ENCODE data around the gene TRIM17.

Gene TRIM17

DNA sequence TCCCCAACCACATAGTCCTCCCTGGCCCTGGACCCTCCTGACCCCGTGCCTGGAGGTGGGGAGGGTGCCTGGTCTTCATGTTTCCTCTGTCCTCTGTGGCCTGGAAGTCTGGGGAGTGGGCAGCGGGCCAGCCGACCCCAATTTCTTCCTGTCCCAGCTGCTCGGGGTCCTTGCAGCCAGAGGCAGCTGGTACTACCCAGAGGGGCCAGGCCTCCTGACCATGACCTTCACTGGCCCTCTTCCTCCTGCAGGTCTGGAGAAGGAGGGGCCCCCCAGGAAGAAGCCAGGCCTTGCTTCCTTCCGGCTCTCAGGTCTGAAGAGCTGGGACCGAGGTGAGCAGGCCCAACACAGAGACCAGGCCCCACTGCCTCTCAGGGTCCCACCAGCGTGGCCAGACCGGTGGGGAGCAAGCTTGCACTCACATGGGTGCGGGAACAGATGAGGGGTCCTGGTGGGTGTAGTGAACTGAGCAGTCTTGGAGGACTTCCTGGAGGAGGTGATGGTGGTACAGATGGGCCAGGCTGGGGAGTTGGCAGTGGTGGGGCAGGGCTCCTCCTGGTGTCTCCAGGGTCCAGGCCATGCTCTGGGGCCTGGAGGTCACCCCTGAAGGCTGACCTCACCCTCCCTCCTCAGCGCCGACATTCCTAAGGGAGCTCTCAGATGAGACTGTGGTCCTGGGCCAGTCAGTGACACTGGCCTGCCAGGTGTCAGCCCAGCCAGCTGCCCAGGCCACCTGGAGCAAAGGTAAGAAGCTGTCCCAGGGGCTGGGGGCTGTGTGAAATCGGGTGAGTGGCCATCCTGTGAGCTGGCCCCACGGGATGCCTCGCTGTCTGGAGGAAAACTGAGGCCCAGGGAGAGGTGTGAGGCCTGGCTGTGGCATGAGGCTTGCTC is 42.7 kb downstream of the TRIM17 start:
- Mint-ChIP-seq H3K9me3 (no peaks in the 10 kb centered on the region), H3K4me3 (no peak overlapping the region), H3K27me3 (peaks cover 3% of the 10 kb centered on the region), H3K36me3 (no peaks in the 10 kb centered on the region), H3K4me1 (peaks cover 3% of the 10 kb centered on the region), H3K27ac (peak overlapping the region; percentile 59)

DNA sequence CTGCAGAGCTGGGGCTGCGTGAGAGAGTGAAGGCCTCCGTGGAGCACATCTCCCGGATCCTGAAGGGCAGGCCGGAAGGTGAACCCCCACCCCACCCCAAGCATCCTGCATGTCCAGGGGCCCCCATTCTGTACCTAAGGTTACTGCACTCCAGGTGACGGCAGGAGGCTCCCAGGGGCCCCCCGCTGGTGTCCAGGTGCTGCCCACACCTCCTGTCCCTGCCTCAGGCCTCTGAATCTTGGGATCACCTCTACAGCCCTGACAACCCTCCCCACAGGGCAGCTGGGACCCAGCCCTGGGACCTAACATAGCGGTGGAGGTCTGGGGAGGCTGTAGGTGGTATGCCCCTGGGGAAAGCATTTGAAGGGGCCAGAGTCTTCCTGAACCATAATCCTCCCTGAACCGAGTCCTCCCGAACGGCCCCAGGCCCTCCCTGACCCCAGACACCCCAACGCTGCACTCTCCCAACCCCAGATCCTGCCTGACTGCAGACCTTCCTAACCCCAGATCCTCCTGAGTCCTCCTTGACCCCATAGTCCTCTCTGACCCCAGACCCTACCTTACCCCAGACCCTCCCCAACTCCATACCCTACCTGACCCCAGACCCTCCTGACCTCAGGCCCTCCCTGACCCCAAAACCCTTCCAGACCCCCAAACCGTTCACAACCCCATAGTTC is 43.5 kb downstream of the TRIM17 start:
- Mint-ChIP-seq H3K4me1 (no peaks in the 10 kb centered on the region), H3K27me3 (no peaks in the 10 kb centered on the region), H3K4me3 (no peak overlapping the region), H3K9me3 (no peaks in the 10 kb centered on the region), H3K36me3 (no peaks in the 10 kb centered on the region), H3K27ac (no peak overlapping the region)

DNA sequence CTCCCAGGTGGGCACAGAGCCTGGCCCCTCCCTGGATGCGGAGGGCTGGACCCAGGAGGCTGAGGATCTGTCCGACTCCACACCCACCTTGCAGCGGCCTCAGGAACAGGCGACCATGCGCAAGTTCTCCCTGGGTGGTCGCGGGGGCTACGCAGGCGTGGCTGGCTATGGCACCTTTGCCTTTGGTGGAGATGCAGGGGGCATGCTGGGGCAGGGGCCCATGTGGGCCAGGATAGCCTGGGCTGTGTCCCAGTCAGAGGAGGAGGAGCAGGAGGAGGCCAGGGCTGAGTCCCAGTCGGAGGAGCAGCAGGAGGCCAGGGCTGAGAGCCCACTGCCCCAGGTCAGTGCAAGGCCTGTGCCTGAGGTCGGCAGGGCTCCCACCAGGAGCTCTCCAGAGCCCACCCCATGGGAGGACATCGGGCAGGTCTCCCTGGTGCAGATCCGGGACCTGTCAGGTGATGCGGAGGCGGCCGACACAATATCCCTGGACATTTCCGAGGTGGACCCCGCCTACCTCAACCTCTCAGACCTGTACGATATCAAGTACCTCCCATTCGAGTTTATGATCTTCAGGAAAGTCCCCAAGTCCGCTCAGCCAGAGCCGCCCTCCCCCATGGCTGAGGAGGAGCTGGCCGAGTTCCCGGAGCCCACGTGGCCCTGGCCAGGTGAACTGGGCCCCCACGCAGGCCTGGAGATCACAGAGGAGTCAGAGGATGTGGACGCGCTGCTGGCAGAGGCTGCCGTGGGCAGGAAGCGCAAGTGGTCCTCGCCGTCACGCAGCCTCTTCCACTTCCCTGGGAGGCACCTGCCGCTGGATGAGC is 44.3 kb downstream of the TRIM17 start:
- no peaks in the 10 kb centered on the region for H3K4me1 Mint-ChIP-seq
- no peaks in the 10 kb centered on the region for H3K9me3 Mint-ChIP-seq
- H3K27ac Mint-ChIP-seq, result no peak overlapping the region
- no peaks in the 10 kb centered on the region for H3K27me3 Mint-ChIP-seq
- H3K4me3 Mint-ChIP-seq, result no peak overlapping the region
- H3K36me3 Mint-ChIP-seq, result no peaks in the 10 kb centered on the region

GRCh38 chr1:228371741-228372182 is 44.9 kb downstream of the TRIM17 start:
- Mint-ChIP-seq H3K27me3 (no peaks in the 10 kb centered on the region), H3K36me3 (no peaks in the 10 kb centered on the region), H3K4me1 (no peaks in the 10 kb centered on the region), H3K9me3 (no peaks in the 10 kb centered on the region), H3K4me3 (no peak overlapping the region), H3K27ac (no peak overlapping the region)

GRCh38 chr1:228370941-228371740 is 45.5 kb downstream of the TRIM17 start:
- H3K36me3 Mint-ChIP-seq, result no peaks in the 10 kb centered on the region

DNA sequence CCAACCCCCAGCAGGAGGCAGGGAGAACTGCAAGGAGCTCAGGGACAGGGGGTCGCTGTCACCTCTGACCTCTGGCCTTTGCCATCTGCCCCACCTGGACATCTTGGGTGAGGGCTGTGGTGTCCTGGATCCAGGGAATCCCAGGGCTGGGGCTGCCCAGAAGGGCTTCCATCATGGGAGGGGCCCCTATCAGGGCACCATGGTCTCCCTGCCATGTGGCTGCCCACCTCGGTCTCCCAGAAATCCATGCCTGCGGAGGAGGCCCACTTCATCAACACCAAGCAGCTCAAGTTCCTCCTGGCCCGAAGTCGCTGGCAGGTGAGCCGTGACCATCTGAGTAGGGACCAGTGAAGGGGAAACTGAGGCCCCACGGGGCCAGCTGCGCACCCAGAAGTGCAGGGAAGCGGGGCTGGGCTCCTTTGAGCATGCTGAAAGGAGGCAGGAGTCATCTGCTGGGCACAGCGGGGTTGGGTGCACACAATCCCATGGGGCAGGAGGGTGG is 46.2 kb downstream of the TRIM17 start:
- Mint-ChIP-seq H3K27ac (no peak overlapping the region), H3K27me3 (no peaks in the 10 kb centered on the region), H3K9me3 (no peaks in the 10 kb centered on the region), H3K4me3 (no peak overlapping the region), H3K4me1 (no peaks in the 10 kb centered on the region), H3K36me3 (no peaks in the 10 kb centered on the region)

More at GRCh38 chr1:228370941-228371740, 45.5 kb downstream of the TRIM17 start:
- H3K27me3 Mint-ChIP-seq, result no peaks in the 10 kb centered on the region
- no peaks in the 10 kb centered on the region for H3K9me3 Mint-ChIP-seq
- H3K27ac Mint-ChIP-seq, result no peak overlapping the region
- H3K4me1 Mint-ChIP-seq, result no peaks in the 10 kb centered on the region
- no peak overlapping the region for H3K4me3 Mint-ChIP-seq

DNA sequence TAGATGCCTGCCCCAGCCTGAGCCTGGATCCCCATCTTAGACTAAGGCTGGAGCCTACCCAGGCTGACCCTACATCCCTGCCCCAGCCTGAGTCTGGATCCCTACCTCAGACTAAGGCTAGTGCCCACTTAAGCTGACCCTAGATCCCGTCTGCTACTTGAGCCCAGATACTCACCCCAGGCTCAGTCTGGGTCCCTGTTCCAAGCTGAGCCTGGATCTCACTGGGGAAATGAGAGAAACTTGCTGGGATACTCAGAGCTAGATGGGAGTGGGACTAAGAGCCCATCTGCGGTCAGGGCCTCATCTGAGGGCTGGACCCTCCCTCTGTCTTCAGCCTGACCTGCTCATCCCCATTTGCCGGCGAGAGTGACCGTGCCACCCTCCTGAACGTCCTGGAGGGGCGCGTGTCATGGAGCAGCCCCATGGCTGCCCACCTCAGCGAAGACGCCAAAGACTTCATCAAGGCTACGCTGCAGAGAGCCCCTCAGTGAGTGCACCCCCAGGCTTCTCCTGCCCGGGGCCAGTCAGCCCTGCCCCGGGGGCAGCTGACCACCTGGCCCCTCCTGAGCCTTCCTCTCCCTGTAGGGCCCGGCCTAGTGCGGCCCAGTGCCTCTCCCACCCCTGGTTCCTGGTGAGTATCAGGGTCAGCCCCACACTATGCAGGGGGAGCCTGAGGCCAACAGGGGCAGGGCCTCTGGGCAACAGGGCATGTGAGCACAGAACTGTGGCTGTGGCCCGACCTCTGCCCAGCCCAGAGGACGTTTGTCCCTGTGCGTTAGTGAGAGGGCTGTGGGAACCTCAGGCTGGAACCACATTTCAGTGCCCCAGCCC is 46.8 kb downstream of the TRIM17 start:
- no peak overlapping the region for H3K27ac Mint-ChIP-seq
- H3K27me3 Mint-ChIP-seq, result no peaks in the 10 kb centered on the region
- no peaks in the 10 kb centered on the region for H3K36me3 Mint-ChIP-seq
- H3K9me3 Mint-ChIP-seq, result no peaks in the 10 kb centered on the region
- H3K4me1 Mint-ChIP-seq, result no peaks in the 10 kb centered on the region
- H3K4me3 Mint-ChIP-seq, result no peak overlapping the region

DNA sequence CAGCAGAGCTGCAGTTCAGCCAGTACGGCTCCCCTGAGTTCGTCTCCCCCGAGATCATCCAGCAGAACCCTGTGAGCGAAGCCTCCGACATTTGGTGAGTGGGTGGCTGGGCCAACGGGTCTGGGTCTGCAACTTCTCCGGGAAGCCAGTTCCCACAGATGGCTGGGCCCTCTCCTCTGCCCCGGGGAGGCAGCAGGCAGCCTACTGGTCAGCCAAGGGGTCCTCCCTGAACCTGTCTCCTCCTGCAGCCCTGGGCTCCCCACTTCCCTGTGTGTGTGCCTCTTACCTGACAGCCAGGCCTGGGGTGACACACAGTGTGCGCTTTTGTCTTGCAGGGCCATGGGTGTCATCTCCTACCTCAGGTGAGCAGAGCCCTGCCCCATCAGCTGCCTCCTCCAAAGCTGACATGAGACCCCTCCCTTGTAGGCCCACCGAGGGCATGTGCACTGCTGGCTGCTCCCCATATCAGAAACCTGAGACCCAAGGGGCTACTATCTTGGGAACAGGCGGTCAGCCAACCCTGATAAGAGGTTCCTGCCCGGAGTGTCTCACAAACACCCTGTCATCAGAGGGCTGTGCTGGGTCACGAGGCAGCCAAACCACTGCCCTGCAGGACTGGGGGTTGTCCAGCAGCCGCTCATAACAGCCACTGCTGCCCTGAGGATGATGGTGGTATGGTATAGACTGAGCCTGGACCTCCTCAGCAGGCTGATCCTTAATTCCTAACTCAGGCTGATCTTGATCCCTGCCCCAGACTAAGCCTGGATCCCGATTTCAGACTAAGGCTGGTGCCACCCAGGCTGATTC is 47.7 kb downstream of the TRIM17 start:
- H3K27ac Mint-ChIP-seq, result no peak overlapping the region
- peaks cover 1% of the 10 kb centered on the region for H3K36me3 Mint-ChIP-seq
- H3K9me3 Mint-ChIP-seq, result no peaks in the 10 kb centered on the region
- H3K4me1 Mint-ChIP-seq, result no peaks in the 10 kb centered on the region
- no peaks in the 10 kb centered on the region for H3K27me3 Mint-ChIP-seq
- no peak overlapping the region for H3K4me3 Mint-ChIP-seq

DNA sequence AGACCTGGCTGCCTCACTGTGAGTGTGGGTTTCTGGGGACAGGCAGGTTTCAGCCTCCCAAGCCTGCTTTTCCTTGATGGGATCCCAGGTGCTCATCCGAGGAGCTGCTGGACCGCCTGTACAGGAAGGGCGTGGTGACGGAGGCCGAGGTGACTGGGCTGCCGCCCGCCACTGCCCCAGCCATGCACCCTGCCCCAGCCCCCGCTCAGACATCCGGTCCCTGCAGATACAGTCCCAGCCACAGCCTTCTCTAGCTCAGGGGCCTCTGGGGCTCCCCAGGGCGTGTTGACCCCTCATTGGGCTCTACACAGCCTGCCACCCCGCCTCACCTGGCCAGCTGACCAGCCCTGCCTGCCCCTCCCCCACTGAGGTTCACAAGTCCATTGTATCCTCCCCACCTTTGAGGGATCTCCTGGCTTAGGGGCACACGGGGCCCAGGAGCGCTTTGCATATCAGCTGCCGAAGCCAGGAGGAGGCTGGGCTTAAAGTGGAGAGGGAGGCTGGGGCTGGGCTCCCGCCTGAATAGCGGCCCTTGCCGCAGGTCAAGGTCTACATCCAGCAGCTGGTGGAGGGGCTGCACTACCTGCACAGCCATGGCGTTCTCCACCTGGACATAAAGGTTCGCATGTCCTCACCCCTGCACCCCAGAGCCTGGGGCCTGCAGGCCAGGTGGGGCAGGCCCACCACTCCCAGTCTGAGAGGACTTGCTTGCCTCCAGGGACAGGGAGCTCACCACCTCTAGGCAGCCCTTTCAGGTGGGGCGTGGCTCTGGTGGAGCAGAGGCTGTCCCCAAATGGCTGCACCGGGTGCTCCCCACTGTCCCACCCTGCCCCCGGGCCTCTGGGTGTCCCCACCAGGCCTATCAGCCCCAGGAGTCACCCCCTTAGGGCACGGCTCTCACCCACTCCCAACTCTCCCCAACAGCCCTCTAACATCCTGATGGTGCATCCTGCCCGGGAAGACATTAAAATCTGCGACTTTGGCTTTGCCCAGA is 48.6 kb downstream of the TRIM17 start:
- Mint-ChIP-seq H3K9me3 (no peaks in the 10 kb centered on the region), H3K27me3 (no peaks in the 10 kb centered on the region), H3K36me3 (peaks cover 3% of the 10 kb centered on the region), H3K4me3 (no peak overlapping the region), H3K27ac (no peak overlapping the region), H3K4me1 (no peaks in the 10 kb centered on the region)

- Mint-ChIP-seq H3K4me1 (no peaks in the 10 kb centered on the region), H3K27me3 (no peaks in the 10 kb centered on the region), H3K36me3 (peaks cover 3% of the 10 kb centered on the region), H3K4me3 (no peak overlapping the region), H3K27ac (no peak overlapping the region), H3K9me3 (no peaks in the 10 kb centered on the region)
Observed at GRCh38 chr1:228366866-228367741, 49.6 kb downstream of the TRIM17 start.

DNA sequence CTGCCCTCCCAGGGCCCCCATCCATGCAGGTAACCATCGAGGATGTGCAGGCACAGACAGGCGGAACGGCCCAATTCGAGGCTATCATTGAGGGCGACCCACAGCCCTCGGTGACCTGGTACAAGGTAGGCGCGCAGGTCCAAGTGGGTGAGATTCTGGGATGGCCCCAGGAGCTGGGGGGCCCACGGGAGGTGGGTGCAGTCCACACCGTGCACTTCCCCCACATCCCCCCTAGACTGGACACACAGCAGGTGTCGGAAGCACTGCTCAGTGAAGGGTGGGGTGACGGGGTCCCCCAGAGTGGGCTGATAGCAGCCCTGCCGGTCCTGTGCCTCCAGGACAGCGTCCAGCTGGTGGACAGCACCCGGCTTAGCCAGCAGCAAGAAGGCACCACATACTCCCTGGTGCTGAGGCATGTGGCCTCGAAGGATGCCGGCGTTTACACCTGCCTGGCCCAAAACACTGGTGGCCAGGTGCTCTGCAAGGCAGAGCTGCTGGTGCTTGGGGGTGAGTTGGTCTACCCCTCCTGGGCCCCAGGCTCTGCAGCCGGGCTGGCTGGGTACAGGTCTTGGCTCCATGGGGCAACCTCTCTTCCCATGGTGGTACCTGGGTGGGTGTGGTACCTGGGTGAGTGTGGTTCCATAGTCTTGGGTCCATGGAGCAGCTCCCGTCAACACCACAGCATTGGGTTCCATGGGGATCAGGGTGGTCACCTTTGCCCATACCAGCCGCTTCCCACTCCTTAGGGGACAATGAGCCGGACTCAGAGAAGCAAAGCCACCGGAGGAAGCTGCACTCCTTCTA is 50.4 kb downstream of the TRIM17 start:
- no peaks in the 10 kb centered on the region for H3K27me3 Mint-ChIP-seq
- no peak overlapping the region for H3K4me3 Mint-ChIP-seq
- no peaks in the 10 kb centered on the region for H3K9me3 Mint-ChIP-seq
- H3K4me1 Mint-ChIP-seq, result no peaks in the 10 kb centered on the region
- peaks cover 3% of the 10 kb centered on the region for H3K36me3 Mint-ChIP-seq
- H3K27ac Mint-ChIP-seq, result no peak overlapping the region
